LNCAP (cell line): ENCODE results near the gene KIAA0319L.

Experiments
- CTCF ChIP-seq: fragments of 450-650 bp; IDR thresholded peaks from 2 replicates; pipeline ENCODE4 v1.5.1; 2017; ENCODE audit warnings: mild to moderate bottlenecking

The KIAA0319L gene

DNA sequence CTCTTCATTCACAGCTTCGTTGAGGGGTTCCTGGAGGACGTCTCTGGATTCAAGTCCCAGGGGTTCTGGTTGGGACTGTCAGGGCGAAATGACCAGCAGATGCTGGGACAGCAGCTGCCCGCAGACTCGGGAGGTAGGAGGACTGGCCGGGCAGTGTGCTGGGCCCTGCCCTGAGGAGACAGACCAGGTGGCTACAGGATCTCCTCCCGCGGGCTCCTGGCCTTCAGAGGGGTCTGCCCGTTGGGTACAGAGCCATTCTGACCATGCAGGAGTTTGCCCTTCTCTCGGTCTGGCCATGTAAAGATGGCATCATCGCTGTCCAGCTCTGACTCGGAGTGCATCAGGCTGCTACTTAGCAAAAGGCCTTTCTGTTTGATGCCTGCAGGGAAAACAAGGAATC is 122.5 kb downstream of the KIAA0319L start:
- TF ChIP-seq CTCF: no peak

DNA sequence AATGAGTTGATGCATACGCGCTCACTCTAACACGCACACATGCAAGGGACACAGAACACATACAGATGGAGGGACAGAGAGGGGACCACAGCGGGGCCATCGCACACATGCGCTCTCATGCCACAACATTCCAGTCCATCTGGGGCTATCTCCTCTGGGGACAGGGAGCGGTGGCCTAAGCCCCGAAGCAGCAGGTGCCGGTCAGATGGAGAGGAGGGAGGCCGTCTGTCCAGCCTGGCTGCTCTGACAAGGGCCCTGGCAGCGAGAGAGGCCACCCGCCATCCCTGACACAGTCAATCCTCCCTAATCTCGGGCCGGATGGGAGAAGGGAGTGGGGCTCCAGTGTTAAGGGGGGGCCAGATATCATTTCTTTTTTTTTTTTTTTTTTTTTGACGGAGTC is 123.5 kb downstream of the KIAA0319L start:
- no peak for TF ChIP-seq CTCF

DNA sequence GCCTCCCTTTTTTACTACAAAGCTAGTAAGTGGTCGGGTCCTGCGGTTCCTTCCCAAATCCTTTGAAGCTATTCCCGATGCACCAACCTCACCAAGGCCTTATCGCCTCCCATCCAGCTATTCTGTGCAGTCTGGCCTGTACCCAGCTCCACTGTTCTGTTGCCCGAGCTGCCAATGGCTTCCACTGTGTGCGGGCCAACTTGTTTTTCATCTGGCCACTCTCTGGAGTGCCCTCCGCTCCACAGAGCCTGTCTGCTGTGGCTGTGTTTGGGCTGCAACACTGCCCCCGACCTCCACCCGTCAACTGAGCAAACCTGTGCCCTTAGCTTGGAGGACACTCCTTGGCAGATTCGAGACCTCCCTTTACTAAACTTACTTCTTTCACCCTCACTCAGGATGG is 125.0 kb downstream of the KIAA0319L start:
- TF ChIP-seq CTCF: no peak

DNA sequence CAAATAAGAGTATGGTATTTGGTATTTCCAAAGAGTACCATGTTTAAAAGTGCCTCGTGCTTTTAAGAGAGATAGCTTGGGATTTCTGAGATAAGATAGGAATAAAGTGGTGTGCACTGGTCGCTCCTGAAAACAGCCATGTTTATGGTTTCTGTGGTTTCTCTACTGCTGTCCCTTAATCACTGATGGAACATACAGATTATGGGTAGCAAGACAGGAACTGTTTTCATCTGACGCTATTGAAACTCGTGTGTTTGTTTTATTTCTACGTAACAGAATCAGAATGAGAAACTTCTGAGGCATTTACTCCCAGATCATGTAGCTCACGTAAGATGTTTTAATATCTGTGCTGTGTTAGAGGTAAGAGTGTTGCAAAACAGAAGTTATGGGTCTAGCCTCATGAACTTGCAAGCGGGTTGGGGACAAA is 126.0 kb downstream of the KIAA0319L start:
- TF ChIP-seq CTCF: no peak

- no peak for TF ChIP-seq CTCF
Observed at GRCh38 chr1:35430762-35431161, 126.4 kb downstream of the KIAA0319L start.

DNA sequence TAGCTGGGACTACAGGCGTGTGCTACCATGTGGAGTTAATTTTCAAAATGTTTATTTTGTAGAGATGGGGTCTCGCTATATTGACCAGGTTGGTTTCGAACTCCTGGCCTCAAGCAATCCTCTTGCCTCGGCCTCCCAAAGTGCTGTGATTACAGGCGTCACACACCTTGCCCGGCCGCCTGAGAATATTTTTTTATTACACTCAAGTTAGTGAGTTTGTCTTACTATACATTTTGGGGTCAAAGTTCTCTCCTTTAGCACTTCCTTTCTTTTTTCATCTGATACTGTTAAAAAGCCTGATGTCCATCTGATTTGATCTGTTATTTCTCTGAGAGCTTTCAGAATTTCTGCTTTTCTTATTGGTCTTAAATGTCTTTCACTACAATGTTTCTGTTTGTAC is 128.8 kb downstream of the KIAA0319L start:
- TF ChIP-seq CTCF: no peak

GRCh38 chr1:35426097-35426586 is 131.1 kb downstream of the KIAA0319L start:
- TF ChIP-seq CTCF: no peak

GRCh38 chr1:35408925-35409324 is 148.3 kb downstream of the KIAA0319L start:
- no peak for TF ChIP-seq CTCF
